Rectal smooth muscle tissue (tissue), 1 donor: ENCODE data around the gene MFGE8.
A peak's percentile ranks its signal among the peaks of the same experiment; 100 is the strongest.
"Not testable (repeated sequence)": the region's sequence is repeated elsewhere in the genome, so short reads cannot be mapped to it uniquely, and the experiment has no call there.

ENCODE experiments used
- H3K27ac ChIP-seq: one replicate; pipeline ENCODE4 v1.7.0; 2013; ENCODE audit warnings: low read depth, low read length, inconsistent platforms
- H3K27me3 ChIP-seq: one replicate; pipeline ENCODE4 v1.7.0; 2013; ENCODE audit warnings: low read length; ENCODE audit not compliant: control insufficient read depth, insufficient read depth
- H3K36me3 ChIP-seq: one replicate; pipeline ENCODE4 v1.7.0; 2013; ENCODE audit warnings: low read length; ENCODE audit not compliant: control insufficient read depth, insufficient read depth
- H3K4me1 ChIP-seq: one replicate; pipeline ENCODE4 v1.7.0; 2013; ENCODE audit warnings: low read length; ENCODE audit not compliant: control insufficient read depth, insufficient read depth
- H3K4me3 ChIP-seq: one replicate; pipeline ENCODE4 v1.7.0; 2013; ENCODE audit warnings: low read length
- H3K9ac ChIP-seq: one replicate; pipeline ENCODE4 v1.7.0; 2013; ENCODE audit warnings: low read length

The MFGE8 gene

GRCh38 chr15:88913017-88913849 lies at the start of gene MFGE8:
Gene MFGE8, minus strand, starts transcription at chr15:88913379. Its CDS starts 60 bp downstream, at chr15:88913319.
- peaks cover 2% of the 10 kb centered on the region for H3K4me1 ChIP-seq
- no peak within 1 kb of the TSS for H3K9ac ChIP-seq
- peak within 1 kb of the TSS; percentile 7 for H3K27ac ChIP-seq

GRCh38 chr15:88959445-88959844 lies 46.3 kb upstream of the MFGE8 start:
- H3K9ac ChIP-seq = no peak overlapping the region
- H3K4me1 ChIP-seq = no peaks in the 10 kb centered on the region
- H3K4me3 ChIP-seq = no peak overlapping the region
- no peaks in the 10 kb centered on the region for H3K36me3 ChIP-seq
- no peaks in the 10 kb centered on the region for H3K27me3 ChIP-seq
- H3K27ac ChIP-seq = no peak overlapping the region

More at GRCh38 chr15:88913017-88913849, at the start of gene MFGE8:
- Histone ChIP-seq H3K4me3 (peak within 1 kb of the TSS; percentile 78), H3K27me3 (peaks cover 2% of the 10 kb centered on the region), H3K36me3 (no peaks in the 10 kb centered on the region)

GRCh38 chr15:88956906-88957305 lies 43.7 kb upstream of the MFGE8 start:
- H3K4me3 ChIP-seq = no peak overlapping the region
- H3K27ac ChIP-seq = no peak overlapping the region
- H3K27me3 ChIP-seq = no peaks in the 10 kb centered on the region
- no peaks in the 10 kb centered on the region for H3K36me3 ChIP-seq
- no peaks in the 10 kb centered on the region for H3K4me1 ChIP-seq
- H3K9ac ChIP-seq = no peak overlapping the region

- Histone ChIP-seq H3K27ac (no peak overlapping the region), H3K36me3 (no peaks in the 10 kb centered on the region), H3K27me3 (no peaks in the 10 kb centered on the region), H3K4me3 (no peak overlapping the region), H3K9ac (no peak overlapping the region), H3K4me1 (no peaks in the 10 kb centered on the region)
Measured at GRCh38 chr15:88956263-88956662, 43.1 kb upstream of the MFGE8 start.

- H3K27me3 ChIP-seq = no peaks in the 10 kb centered on the region
- H3K36me3 ChIP-seq = no peaks in the 10 kb centered on the region
- no peak overlapping the region for H3K4me3 ChIP-seq
- H3K4me1 ChIP-seq = no peaks in the 10 kb centered on the region
- no peak overlapping the region for H3K9ac ChIP-seq
- H3K27ac ChIP-seq = no peak overlapping the region
Measured at GRCh38 chr15:88954431-88955277, 41.5 kb upstream of the MFGE8 start.

GRCh38 chr15:88950600-88951160 lies 37.5 kb upstream of the MFGE8 start:
- Histone ChIP-seq H3K27me3 (no peaks in the 10 kb centered on the region), H3K9ac (no peak overlapping the region), H3K27ac (no peak overlapping the region), H3K4me1 (no peaks in the 10 kb centered on the region), H3K4me3 (no peak overlapping the region), H3K36me3 (no peaks in the 10 kb centered on the region)

GRCh38 chr15:88949734-88950400 lies 36.7 kb upstream of the MFGE8 start:
- Histone ChIP-seq H3K27me3 (no peaks in the 10 kb centered on the region), H3K36me3 (no peaks in the 10 kb centered on the region), H3K27ac (no peak overlapping the region), H3K4me1 (no peaks in the 10 kb centered on the region), H3K9ac (no peak overlapping the region), H3K4me3 (no peak overlapping the region)

- Histone ChIP-seq H3K27ac (no peak overlapping the region), H3K9ac (no peak overlapping the region), H3K4me1 (no peaks in the 10 kb centered on the region), H3K27me3 (no peaks in the 10 kb centered on the region), H3K4me3 (no peak overlapping the region), H3K36me3 (no peaks in the 10 kb centered on the region)
Measured at GRCh38 chr15:88940110-88940675, 27.0 kb upstream of the MFGE8 start.

- Histone ChIP-seq H3K36me3 (no peaks in the 10 kb centered on the region), H3K9ac (no peak overlapping the region), H3K27me3 (no peaks in the 10 kb centered on the region), H3K4me1 (no peaks in the 10 kb centered on the region), H3K4me3 (no peak overlapping the region), H3K27ac (no peak overlapping the region)
Measured at GRCh38 chr15:88939486-88939806, 26.3 kb upstream of the MFGE8 start.

- no peak overlapping the region for H3K9ac ChIP-seq
- no peak overlapping the region for H3K4me3 ChIP-seq
- no peaks in the 10 kb centered on the region for H3K27me3 ChIP-seq
- H3K36me3 ChIP-seq = no peaks in the 10 kb centered on the region
- no peaks in the 10 kb centered on the region for H3K4me1 ChIP-seq
- no peak overlapping the region for H3K27ac ChIP-seq
Measured at GRCh38 chr15:88938802-88939485, 25.8 kb upstream of the MFGE8 start.

- not testable (repeated sequence) for H3K4me1 ChIP-seq, H3K27me3 ChIP-seq, H3K27ac ChIP-seq, H3K36me3 ChIP-seq, H3K4me3 ChIP-seq, H3K9ac ChIP-seq
Measured at GRCh38 chr15:88934449-88934848, 21.3 kb upstream of the MFGE8 start.
